ENCODE data around the gene GALNT18. TPM values are rescaled to one million over a fixed set of nuclear protein-coding genes. Genes with fewer than 3 reads are reported as not detected.

GALNT18 gene
- total and polyA plus RNA-seq, 2 experiments from 2014 or later, result 4.3 to 10.8 TPM

DNA sequence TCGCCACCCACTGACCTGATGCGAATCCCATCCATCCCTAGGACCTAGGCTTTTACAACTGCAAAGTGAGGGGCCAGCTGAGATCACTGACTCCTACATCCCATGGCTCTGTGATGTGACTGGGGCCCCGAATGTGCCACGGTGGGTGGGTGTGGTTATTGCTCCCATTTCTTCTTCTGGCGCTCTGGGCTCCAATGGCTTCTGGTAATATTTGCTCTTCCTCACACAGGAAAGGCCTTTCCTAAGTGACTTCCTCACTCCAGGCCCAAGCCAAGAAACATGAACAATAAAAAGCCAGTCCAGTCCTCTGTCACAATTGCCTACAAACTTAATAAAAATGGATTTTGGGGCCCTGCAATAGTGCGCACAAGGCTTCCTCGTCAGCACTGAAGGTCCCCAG is 78.1 kb downstream of the GALNT18 start:
- H3K4me1 ChIP-seq (ENCODE audit: insufficient read depth), result peaks cover 9% of the 10 kb centered on the region
- H4K20me1 ChIP-seq (replicated peaks; ENCODE audit: insufficient read depth), result no peaks in the 10 kb centered on the region
- H3K27me3 ChIP-seq (ENCODE audit: insufficient read depth), result no peaks in the 10 kb centered on the region
- H2AFZ ChIP-seq, result no peak overlapping the region
- no peak overlapping the region for H3K4me3 Mint-ChIP-seq
- TF ChIP-seq CREB1 (CRISPR knock-in tag; IDR thresholded peaks at IDR 0.05; ENCODE audit: low read depth) (no peak), EZH2phosphoT487 (IDR thresholded peaks at IDR 0.05; ENCODE audit: unreplicated experiment) (no peak), ZNF331 (CRISPR knock-in tag; IDR thresholded peaks at IDR 0.05; ENCODE audit: low read depth) (no peak), JUNB (IDR thresholded peaks at IDR 0.05; ENCODE audit: unreplicated experiment) (no peak), NANOG (IDR thresholded peaks at IDR 0.05; ENCODE audit: borderline replicate concordance) (no peak), EZH2 (IDR thresholded peaks at IDR 0.05; ENCODE audit: low read depth, unreplicated experiment) (no peak), POLR2AphosphoS5 (IDR thresholded peaks at IDR 0.05; ENCODE audit: low read depth) (no peak), ZNF114 (CRISPR knock-in tag; IDR thresholded peaks at IDR 0.05) (no peak), STAT1 (IDR thresholded peaks at IDR 0.05; ENCODE audit: unreplicated experiment) (no peak)
- TF ChIP-seq, protein P1, sequence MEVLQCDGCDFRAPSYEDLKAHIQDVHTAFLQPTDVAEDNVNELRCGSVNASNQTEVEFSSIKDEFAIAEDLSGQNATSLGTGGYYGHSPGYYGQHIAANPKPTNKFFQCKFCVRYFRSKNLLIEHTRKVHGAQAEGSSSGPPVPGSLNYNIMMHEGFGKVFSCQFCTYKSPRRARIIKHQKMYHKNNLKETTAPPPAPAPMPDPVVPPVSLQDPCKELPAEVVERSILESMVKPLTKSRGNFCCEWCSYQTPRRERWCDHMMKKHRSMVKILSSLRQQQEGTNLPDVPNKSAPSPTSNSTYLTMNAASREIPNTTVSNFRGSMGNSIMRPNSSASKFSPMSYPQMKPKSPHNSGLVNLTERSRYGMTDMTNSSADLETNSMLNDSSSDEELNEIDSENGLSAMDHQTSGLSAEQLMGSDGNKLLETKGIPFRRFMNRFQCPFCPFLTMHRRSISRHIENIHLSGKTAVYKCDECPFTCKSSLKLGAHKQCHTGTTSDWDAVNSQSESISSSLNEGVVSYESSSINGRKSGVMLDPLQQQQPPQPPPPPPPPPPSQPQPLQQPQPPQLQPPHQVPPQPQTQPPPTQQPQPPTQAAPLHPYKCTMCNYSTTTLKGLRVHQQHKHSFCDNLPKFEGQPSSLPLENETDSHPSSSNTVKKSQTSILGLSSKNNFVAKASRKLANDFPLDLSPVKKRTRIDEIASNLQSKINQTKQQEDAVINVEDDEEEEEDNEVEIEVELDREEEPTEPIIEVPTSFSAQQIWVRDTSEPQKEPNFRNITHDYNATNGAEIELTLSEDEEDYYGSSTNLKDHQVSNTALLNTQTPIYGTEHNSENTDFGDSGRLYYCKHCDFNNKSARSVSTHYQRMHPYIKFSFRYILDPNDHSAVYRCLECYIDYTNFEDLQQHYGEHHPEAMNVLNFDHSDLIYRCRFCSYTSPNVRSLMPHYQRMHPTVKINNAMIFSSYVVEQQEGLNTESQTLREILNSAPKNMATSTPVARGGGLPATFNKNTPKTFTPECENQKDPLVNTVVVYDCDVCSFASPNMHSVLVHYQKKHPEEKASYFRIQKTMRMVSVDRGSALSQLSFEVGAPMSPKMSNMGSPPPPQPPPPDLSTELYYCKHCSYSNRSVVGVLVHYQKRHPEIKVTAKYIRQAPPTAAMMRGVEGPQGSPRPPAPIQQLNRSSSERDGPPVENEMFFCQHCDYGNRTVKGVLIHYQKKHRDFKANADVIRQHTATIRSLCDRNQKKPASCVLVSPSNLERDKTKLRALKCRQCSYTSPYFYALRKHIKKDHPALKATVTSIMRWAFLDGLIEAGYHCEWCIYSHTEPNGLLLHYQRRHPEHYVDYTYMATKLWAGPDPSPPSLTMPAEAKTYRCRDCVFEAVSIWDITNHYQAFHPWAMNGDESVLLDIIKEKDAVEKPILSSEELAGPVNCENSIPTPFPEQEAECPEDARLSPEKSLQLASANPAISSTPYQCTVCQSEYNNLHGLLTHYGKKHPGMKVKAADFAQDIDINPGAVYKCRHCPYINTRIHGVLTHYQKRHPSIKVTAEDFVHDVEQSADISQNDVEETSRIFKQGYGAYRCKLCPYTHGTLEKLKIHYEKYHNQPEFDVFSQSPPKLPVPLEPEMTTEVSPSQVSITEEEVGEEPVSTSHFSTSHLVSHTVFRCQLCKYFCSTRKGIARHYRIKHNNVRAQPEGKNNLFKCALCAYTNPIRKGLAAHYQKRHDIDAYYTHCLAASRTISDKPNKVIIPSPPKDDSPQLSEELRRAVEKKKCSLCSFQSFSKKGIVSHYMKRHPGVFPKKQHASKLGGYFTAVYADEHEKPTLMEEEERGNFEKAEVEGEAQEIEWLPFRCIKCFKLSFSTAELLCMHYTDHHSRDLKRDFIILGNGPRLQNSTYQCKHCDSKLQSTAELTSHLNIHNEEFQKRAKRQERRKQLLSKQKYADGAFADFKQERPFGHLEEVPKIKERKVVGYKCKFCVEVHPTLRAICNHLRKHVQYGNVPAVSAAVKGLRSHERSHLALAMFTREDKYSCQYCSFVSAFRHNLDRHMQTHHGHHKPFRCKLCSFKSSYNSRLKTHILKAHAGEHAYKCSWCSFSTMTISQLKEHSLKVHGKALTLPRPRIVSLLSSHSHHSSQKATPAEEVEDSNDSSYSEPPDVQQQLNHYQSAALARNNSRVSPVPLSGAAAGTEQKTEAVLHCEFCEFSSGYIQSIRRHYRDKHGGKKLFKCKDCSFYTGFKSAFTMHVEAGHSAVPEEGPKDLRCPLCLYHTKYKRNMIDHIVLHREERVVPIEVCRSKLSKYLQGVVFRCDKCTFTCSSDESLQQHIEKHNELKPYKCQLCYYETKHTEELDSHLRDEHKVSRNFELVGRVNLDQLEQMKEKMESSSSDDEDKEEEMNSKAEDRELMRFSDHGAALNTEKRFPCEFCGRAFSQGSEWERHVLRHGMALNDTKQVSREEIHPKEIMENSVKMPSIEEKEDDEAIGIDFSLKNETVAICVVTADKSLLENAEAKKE (CRISPR knock-in tag; IDR thresholded peaks at IDR 0.05), result no peak
- TF ChIP-seq, protein P2, sequence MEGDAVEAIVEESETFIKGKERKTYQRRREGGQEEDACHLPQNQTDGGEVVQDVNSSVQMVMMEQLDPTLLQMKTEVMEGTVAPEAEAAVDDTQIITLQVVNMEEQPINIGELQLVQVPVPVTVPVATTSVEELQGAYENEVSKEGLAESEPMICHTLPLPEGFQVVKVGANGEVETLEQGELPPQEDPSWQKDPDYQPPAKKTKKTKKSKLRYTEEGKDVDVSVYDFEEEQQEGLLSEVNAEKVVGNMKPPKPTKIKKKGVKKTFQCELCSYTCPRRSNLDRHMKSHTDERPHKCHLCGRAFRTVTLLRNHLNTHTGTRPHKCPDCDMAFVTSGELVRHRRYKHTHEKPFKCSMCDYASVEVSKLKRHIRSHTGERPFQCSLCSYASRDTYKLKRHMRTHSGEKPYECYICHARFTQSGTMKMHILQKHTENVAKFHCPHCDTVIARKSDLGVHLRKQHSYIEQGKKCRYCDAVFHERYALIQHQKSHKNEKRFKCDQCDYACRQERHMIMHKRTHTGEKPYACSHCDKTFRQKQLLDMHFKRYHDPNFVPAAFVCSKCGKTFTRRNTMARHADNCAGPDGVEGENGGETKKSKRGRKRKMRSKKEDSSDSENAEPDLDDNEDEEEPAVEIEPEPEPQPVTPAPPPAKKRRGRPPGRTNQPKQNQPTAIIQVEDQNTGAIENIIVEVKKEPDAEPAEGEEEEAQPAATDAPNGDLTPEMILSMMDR (conservative IDR thresholded peaks at IDR 0.05; ENCODE audit: low read depth in 2 of 2), result no peak
- TF ChIP-seq, protein P3, sequence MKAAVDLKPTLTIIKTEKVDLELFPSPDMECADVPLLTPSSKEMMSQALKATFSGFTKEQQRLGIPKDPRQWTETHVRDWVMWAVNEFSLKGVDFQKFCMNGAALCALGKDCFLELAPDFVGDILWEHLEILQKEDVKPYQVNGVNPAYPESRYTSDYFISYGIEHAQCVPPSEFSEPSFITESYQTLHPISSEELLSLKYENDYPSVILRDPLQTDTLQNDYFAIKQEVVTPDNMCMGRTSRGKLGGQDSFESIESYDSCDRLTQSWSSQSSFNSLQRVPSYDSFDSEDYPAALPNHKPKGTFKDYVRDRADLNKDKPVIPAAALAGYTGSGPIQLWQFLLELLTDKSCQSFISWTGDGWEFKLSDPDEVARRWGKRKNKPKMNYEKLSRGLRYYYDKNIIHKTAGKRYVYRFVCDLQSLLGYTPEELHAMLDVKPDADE (IDR thresholded peaks at IDR 0.05), result no peak
- TF ChIP-seq, protein P4, sequence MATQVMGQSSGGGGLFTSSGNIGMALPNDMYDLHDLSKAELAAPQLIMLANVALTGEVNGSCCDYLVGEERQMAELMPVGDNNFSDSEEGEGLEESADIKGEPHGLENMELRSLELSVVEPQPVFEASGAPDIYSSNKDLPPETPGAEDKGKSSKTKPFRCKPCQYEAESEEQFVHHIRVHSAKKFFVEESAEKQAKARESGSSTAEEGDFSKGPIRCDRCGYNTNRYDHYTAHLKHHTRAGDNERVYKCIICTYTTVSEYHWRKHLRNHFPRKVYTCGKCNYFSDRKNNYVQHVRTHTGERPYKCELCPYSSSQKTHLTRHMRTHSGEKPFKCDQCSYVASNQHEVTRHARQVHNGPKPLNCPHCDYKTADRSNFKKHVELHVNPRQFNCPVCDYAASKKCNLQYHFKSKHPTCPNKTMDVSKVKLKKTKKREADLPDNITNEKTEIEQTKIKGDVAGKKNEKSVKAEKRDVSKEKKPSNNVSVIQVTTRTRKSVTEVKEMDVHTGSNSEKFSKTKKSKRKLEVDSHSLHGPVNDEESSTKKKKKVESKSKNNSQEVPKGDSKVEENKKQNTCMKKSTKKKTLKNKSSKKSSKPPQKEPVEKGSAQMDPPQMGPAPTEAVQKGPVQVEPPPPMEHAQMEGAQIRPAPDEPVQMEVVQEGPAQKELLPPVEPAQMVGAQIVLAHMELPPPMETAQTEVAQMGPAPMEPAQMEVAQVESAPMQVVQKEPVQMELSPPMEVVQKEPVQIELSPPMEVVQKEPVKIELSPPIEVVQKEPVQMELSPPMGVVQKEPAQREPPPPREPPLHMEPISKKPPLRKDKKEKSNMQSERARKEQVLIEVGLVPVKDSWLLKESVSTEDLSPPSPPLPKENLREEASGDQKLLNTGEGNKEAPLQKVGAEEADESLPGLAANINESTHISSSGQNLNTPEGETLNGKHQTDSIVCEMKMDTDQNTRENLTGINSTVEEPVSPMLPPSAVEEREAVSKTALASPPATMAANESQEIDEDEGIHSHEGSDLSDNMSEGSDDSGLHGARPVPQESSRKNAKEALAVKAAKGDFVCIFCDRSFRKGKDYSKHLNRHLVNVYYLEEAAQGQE (IDR thresholded peaks at IDR 0.05; ENCODE audit: unreplicated experiment), result no peak
- no peak overlapping the region for H3K4me3 ChIP-seq
- H3F3A ChIP-seq (replicated peaks; ENCODE audit: low read depth), result no peaks in the 10 kb centered on the region
- no peaks in the 10 kb centered on the region; the same call in 2 of the 3 replicates for H3K36me3 Mint-ChIP-seq (ENCODE audit: low read depth)
- no peaks in the 10 kb centered on the region for H3K9me3 Mint-ChIP-seq
- H3K27ac Mint-ChIP-seq, result no peak overlapping the region
- H3K27ac ChIP-seq (ENCODE audit: low read depth), result no peak overlapping the region
- ATAC-seq (no peak), DNase-seq (ENCODE audit: low spot score) (no peak)
- no peaks in the 10 kb centered on the region for H3K79me2 ChIP-seq (replicated peaks; ENCODE audit: insufficient read depth)
- no peaks in the 10 kb centered on the region for H3K36me3 ChIP-seq (ENCODE audit: insufficient read depth)
- no peak overlapping the region for H3K4me2 ChIP-seq
- peaks cover 18% of the 10 kb centered on the region for H3K4me1 Mint-ChIP-seq
- peaks cover 10% of the 10 kb centered on the region; the same call in 1 of the 2 replicates for H3K9me2 ChIP-seq (ENCODE audit: insufficient read depth)
- peaks cover 7% of the 10 kb centered on the region for H3K27me3 Mint-ChIP-seq (ENCODE audit: insufficient read depth, low read depth, poor library complexity)
